HEK293T (cell line): ENCODE results near the gene MRGPRF.

Experiments
- FOXK2 ChIP-seq: fragments of 450-650 bp; IDR thresholded peaks from 2 replicates; pipeline ENCODE4 v1.6.1; 2016; ENCODE audit warnings: mild to moderate bottlenecking
- FOXM1 ChIP-seq: fragments of 450-650 bp; IDR thresholded peaks from 2 replicates; pipeline ENCODE4 v1.6.1; 2017; ENCODE audit warnings: mild to moderate bottlenecking, borderline replicate concordance
- HDGF ChIP-seq: fragments of 450-650 bp; IDR thresholded peaks from 2 replicates; pipeline ENCODE4 v1.6.1; 2017; ENCODE audit warnings: antibody characterized with exemption, borderline replicate concordance
- LEF1 ChIP-seq: fragments of 450-650 bp; IDR thresholded peaks from 2 replicates; pipeline ENCODE4 v1.6.1; 2017; ENCODE audit warnings: mild to moderate bottlenecking, borderline replicate concordance
- ZNF384 ChIP-seq: fragments of 450-650 bp; IDR thresholded peaks from 2 replicates; pipeline ENCODE4 v1.6.1; 2016

DNA sequence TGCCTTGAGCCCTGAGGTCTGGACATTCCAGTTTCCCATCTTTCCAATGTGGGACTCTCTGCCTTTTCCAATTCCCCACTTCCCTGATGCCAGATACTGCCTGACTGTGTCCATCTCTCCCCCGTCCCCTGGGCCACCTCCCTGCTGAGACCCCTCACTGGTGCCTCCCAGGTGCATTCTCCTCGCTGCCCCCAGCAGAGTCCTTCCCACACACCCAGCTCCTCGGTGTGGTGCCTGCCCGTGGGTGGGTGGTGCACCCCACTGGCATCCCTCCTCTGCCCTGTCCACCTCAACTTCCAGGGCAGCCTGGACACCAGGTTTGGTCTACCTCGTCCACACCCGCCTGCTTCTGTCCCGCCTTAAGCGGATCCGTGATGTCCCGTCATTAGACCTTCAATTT lies 4.9 kb upstream of the MRGPRF start:
- TF ChIP-seq FOXM1 (no peak), HDGF (no peak), FOXK2 (no peak), LEF1 (no peak), ZNF384 (no peak)
